ENCODE measurements around the gene CCNI. TPM values are rescaled to one million over a fixed set of nuclear protein-coding genes. Genes with fewer than 3 reads are reported as not detected.

The CCNI gene
- polyA plus RNA-seq, 1 of the 3 experiments (the other 2 are of a cell fraction): 56.8 TPM

DNA sequence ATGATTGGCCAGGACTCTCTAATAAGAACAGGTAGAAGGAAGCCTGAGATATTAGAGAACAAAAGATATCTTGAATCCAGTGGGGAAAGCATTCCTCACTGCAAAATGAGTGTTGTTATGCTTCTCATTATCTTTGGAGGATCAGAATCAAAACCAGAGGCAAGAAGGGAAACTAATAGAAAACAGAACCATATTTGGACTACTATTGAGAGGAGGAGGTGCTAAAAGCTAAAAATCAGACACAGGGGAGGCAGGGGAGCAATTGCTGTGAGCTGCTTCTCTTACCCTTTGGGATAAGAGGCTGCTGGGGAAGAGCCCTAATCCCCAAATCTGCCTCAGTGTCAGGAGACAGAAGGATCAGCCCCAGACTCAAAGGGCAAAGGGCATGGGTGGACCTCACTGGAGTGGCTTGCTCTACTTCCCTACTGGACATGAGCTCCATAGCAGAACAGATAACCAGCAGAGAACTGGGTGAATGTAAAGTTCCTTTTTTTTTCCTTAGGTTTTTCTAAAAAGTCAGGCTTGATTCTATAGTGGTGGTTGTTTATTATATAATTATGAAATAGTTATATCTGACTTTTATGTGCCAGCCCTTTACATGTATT is 66.2 kb downstream of the CCNI start:
- no peaks in the 10 kb centered on the region for H3K27me3 ChIP-seq (ENCODE audit: insufficient read depth)
- peaks cover 64 to 67% of the 10 kb centered on the region in 2 experiments for H3K36me3 ChIP-seq (replicated peaks in 1 of 2; ENCODE audit: control insufficient read depth in 1 of 2, insufficient read depth in 2 of 2, low read length in 1 of 2)
- CTCF ChIA-PET: no interaction called here
- H3F3A ChIP-seq (replicated peaks; ENCODE audit: insufficient read depth): peaks cover 18% of the 10 kb centered on the region
- peak; percentile 27 for DNase-seq
- POLR2A ChIA-PET: no interaction called here
- TF ChIP-seq, protein P1, sequence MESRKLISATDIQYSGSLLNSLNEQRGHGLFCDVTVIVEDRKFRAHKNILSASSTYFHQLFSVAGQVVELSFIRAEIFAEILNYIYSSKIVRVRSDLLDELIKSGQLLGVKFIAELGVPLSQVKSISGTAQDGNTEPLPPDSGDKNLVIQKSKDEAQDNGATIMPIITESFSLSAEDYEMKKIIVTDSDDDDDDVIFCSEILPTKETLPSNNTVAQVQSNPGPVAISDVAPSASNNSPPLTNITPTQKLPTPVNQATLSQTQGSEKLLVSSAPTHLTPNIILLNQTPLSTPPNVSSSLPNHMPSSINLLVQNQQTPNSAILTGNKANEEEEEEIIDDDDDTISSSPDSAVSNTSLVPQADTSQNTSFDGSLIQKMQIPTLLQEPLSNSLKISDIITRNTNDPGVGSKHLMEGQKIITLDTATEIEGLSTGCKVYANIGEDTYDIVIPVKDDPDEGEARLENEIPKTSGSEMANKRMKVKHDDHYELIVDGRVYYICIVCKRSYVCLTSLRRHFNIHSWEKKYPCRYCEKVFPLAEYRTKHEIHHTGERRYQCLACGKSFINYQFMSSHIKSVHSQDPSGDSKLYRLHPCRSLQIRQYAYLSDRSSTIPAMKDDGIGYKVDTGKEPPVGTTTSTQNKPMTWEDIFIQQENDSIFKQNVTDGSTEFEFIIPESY (IDR thresholded peaks at IDR 0.05; ENCODE audit: borderline replicate concordance, low read depth): no peak
- TF ChIP-seq, protein P2, sequence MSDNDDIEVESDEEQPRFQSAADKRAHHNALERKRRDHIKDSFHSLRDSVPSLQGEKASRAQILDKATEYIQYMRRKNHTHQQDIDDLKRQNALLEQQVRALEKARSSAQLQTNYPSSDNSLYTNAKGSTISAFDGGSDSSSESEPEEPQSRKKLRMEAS (IDR thresholded peaks at IDR 0.05; ENCODE audit: low read depth): no peak
- TF ChIP-seq RCOR1 (IDR thresholded peaks at IDR 0.05; ENCODE audit: low read length) (peak; percentile 35; the same call in 1 of the 2 replicates), GATA2 (CRISPR knock-in tag; IDR thresholded peaks at IDR 0.05) (peak; percentile 44; the same call in 1 of the 2 replicates), SMC3 (IDR thresholded peaks at IDR 0.05; ENCODE audit: low read depth, low read length) (no peak), FOXJ3 (CRISPR knock-in tag; IDR thresholded peaks at IDR 0.05) (no peak), TCF12 (IDR thresholded peaks at IDR 0.05) (0 out of 2 replicates have a peak, but pooled peaks have one; percentile 14)
- TF ChIP-seq, protein P3, sequence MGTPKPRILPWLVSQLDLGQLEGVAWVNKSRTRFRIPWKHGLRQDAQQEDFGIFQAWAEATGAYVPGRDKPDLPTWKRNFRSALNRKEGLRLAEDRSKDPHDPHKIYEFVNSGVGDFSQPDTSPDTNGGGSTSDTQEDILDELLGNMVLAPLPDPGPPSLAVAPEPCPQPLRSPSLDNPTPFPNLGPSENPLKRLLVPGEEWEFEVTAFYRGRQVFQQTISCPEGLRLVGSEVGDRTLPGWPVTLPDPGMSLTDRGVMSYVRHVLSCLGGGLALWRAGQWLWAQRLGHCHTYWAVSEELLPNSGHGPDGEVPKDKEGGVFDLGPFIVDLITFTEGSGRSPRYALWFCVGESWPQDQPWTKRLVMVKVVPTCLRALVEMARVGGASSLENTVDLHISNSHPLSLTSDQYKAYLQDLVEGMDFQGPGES (IDR thresholded peaks at IDR 0.05; ENCODE audit: low read depth, low read length): no peak
- TF ChIP-seq, protein P4, sequence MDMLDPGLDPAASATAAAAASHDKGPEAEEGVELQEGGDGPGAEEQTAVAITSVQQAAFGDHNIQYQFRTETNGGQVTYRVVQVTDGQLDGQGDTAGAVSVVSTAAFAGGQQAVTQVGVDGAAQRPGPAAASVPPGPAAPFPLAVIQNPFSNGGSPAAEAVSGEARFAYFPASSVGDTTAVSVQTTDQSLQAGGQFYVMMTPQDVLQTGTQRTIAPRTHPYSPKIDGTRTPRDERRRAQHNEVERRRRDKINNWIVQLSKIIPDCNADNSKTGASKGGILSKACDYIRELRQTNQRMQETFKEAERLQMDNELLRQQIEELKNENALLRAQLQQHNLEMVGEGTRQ (IDR thresholded peaks at IDR 0.05; ENCODE audit: borderline replicate concordance, low read depth, low read length): no peak
- H3K79me2 ChIP-seq (ENCODE audit: insufficient read depth): peaks cover 40% of the 10 kb centered on the region
- no peaks in the 10 kb centered on the region for H3K9me3 ChIP-seq
- H3K9me2 ChIP-seq: no peaks in the 10 kb centered on the region
- H3K4me3 ChIP-seq (ENCODE audit: low read depth in 2 of 2, low read length in 1 of 2): no peak overlapping the region
- H3K4me2 ChIP-seq: no peak overlapping the region
- no peak overlapping the region for H3K9ac ChIP-seq
- H2AFZ ChIP-seq (ENCODE audit: low read depth): no peak overlapping the region
- H3K27ac ChIP-seq (ENCODE audit: low read depth in 2 of 2, low read length in 1 of 2): peak overlapping the region; percentile 58 to 77; a peak in 3 of 4 replicates
- no peaks in the 10 kb centered on the region for H4K20me1 ChIP-seq (ENCODE audit: insufficient read depth)
- peaks cover 23 to 33% of the 10 kb centered on the region in 2 experiments for H3K4me1 ChIP-seq (ENCODE audit: control insufficient read depth in 1 of 2, insufficient read depth in 2 of 2, low read depth in 1 of 2, low read length in 1 of 2)

DNA sequence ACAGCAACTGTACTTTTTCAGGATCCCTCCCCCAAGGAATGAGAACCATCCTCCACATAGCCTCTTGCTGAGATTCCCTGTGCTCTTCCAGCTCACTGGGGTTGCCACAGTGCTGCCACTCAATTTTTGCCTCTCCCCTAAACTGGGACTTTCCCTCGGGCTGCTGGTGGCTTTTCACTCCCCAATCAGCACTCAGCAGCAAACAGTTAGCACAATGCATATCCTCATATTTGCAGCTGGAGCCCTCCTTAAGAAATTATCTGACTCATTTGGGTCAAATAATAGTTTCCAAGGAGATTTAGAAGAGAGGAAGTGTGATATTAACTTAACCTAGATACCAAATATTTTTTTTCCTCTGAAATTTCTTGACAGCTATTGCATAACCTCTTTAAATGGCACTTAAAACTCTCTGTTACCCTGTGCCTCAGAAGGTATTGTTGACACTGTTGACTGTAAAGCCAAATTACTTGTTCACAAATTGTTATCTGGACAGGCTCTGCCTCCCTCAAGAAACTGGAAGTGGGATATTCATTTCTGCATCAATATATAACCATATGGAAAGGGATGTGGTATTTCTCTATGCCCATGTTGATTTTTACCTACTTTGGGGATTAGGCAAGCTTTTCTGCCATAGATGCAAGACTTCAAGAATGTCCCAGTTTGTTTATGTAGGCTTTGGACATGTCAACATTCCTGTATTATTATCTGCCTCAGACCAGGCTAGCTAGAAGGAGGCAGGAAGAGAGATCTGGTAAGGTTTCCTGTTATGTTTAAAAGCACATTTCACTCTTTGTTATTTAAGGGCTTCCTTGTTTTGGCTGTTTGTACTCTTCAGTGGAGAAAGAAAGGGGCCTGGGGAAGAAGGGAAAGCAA is 68.2 kb downstream of the CCNI start:
- 69% methylated on average over 1 of the region's 1 CpG for WGBS (ENCODE audit: low lambda C conversion rate)
- 0 out of 2 replicates have a peak overlapping the region, but pooled peaks have one; percentile 18 for H3K4me2 ChIP-seq
- TF ChIP-seq YY1 (IDR thresholded peaks at IDR 0.05; ENCODE audit: low read depth): no peak
- TF ChIP-seq, protein P5, sequence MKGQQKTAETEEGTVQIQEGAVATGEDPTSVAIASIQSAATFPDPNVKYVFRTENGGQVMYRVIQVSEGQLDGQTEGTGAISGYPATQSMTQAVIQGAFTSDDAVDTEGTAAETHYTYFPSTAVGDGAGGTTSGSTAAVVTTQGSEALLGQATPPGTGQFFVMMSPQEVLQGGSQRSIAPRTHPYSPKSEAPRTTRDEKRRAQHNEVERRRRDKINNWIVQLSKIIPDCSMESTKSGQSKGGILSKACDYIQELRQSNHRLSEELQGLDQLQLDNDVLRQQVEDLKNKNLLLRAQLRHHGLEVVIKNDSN (IDR thresholded peaks at IDR 0.05; ENCODE audit: borderline replicate concordance, low read depth): no peak
- no peak for TF ChIP-seq FOSL2 (IDR thresholded peaks at IDR 0.05; ENCODE audit: borderline replicate concordance, low read depth)
- TF ChIP-seq FOXM1 (IDR thresholded peaks at IDR 0.05; ENCODE audit: low read depth): no peak
- TF ChIP-seq, protein P3 (IDR thresholded peaks at IDR 0.05; ENCODE audit: low read depth, low read length): no peak
- no peak for TF ChIP-seq TEAD4 (IDR thresholded peaks at IDR 0.05; ENCODE audit: borderline replicate concordance, insufficient read depth)
- no peak for TF ChIP-seq MXI1 (IDR thresholded peaks at IDR 0.05; ENCODE audit: low read depth, low read length)
- no peak for TF ChIP-seq NRF1 (IDR thresholded peaks at IDR 0.05; ENCODE audit: low read depth, low read length)
- TF ChIP-seq TCF12 (IDR thresholded peaks at IDR 0.05): 0 out of 2 replicates have a peak, but pooled peaks have one; percentile 12
- TF ChIP-seq, protein P6, sequence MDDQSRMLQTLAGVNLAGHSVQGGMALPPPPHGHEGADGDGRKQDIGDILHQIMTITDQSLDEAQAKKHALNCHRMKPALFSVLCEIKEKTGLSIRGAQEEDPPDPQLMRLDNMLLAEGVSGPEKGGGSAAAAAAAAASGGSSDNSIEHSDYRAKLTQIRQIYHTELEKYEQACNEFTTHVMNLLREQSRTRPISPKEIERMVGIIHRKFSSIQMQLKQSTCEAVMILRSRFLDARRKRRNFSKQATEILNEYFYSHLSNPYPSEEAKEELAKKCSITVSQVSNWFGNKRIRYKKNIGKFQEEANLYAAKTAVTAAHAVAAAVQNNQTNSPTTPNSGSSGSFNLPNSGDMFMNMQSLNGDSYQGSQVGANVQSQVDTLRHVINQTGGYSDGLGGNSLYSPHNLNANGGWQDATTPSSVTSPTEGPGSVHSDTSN (IDR thresholded peaks at IDR 0.05): peak; percentile 42

More for the DNA sequence above, 68.2 kb downstream of the CCNI start:
- Histone ChIP-seq H4K20me1 (ENCODE audit: insufficient read depth) (no peaks in the 10 kb centered on the region), H3K79me2 (ENCODE audit: insufficient read depth) (peaks cover 52% of the 10 kb centered on the region), H3K27ac (ENCODE audit: low read depth in 2 of 2, low read length in 1 of 2) (peak overlapping the region; percentile 62 to 77), H3K9ac (peak overlapping the region; percentile 1; the same call in 1 of the 2 replicates), H3K4me1 (ENCODE audit: control insufficient read depth in 1 of 2, insufficient read depth in 2 of 2, low read depth in 1 of 2, low read length in 1 of 2) (peaks cover 20 to 40% of the 10 kb centered on the region in 2 experiments), H2AFZ (ENCODE audit: low read depth) (no peak overlapping the region), H3K36me3 (replicated peaks in 1 of 2; ENCODE audit: control insufficient read depth in 1 of 2, insufficient read depth in 2 of 2, low read length in 1 of 2) (peaks cover 61 to 69% of the 10 kb centered on the region in 2 experiments), H3K27me3 (ENCODE audit: insufficient read depth) (no peaks in the 10 kb centered on the region), H3F3A (replicated peaks; ENCODE audit: insufficient read depth) (peaks cover 14% of the 10 kb centered on the region), H3K9me3 (no peaks in the 10 kb centered on the region), H3K9me2 (no peaks in the 10 kb centered on the region), H3K4me3 (ENCODE audit: low read depth in 2 of 2, low read length in 1 of 2) (no peak overlapping the region)
- DNase-seq: no peak
- CTCF ChIA-PET: interaction anchor here (0.6 kb wide), 1 partner anchor 24 kb away, joined by 3 read pairs; no protein-coding TSS in a partner anchor
- POLR2A ChIA-PET: no interaction called here

Measured in SK-N-SH (cell line).